ENCODE measurements around the gene RAB14. TPM values are rescaled to one million over a fixed set of nuclear protein-coding genes. Genes with fewer than 3 reads are reported as not detected.

RAB14 gene
- total RNA-seq (2021) (58.1 and 82.6 TPM in 2 replicates), Bru-seq, nascent RNA (percentile 96 among the genes with signal in this experiment), BruChase-seq, experiment 1, labeled RNA remaining after a 2-hour chase (percentile 97 among the genes with signal in this experiment), BruChase-seq, experiment 2, labeled RNA remaining after a 6-hour chase (percentile 98 among the genes with signal in this experiment)
- long read RNA-seq, full-length matches to known transcripts, result 189 of 215 reads
- long read RNA-seq, partial matches to known transcripts, result 9 of 215 reads
- long read RNA-seq, other reads (novel, unspliced or antisense), result 17 of 215 reads

DNA sequence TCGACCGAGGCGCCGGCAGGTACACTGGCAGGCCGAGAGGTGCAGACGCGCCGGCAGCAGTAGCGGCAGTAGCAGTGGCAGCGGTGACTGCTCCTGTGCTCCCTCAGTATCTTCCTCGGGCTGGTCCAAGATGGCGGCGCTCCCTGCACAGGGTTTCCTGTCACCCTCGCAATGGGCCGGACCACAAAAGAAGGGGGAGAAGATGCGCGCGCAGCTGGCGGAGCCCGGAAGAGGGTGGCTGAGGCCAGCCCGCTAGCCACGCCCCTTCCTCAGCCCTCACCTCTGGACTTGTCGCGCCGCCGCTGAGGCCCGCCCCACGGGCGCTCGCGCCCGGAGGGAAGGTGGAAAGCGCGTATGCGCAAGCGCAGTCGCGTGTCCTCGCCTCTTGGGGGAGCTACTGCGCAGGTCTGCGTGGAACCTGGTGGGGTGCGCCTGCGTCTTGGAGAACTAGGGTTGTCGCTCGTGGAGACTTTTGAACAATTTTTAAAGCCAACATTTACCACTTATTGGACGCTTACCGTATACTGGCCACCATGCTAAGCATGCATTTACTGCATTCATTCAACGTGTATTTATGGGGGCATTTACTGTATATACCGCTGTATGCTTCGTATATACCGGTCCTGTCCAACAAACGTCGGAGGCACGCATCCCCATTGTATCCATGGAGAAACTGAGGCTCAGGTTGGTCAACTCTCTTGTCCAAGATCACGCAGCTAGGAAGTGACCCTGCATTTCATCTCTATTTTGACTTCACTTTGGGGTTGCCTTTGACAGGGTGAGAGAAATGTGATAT, at the start of gene RAB14:
Gene RAB14, minus strand, starts transcription at position 132 of the 796 bp plus-strand sequence. CDS start 8,457 bp downstream, outside the sequence.
- POLR2A ChIA-PET (ENCODE audit: unreplicated experiment), result interaction anchor here (0.6 kb wide), 4 partner anchors 116 to 358 kb away, joined by 3 to 10 read pairs (median 4); no protein-coding TSS in a partner anchor
- peaks cover 28% of the 10 kb centered on the region for H3K4me1 ChIP-seq (replicated peaks; ENCODE audit: insufficient read depth)
- H3K27ac ChIP-seq, result peak within 1 kb of the TSS; percentile 67
- H3K36me3 ChIP-seq (ENCODE audit: low read depth), result no peaks in the 10 kb centered on the region
- no peaks in the 10 kb centered on the region for H3K9me2 ChIP-seq (ENCODE audit: insufficient read depth)
- H3K4me2 ChIP-seq, result peak within 1 kb of the TSS; percentile 88
- H3K27me3 ChIP-seq (ENCODE audit: insufficient read depth, low read depth), result no peaks in the 10 kb centered on the region
- CTCF ChIA-PET, result interaction anchor here (0.6 to 1.0 kb wide), 4 partner anchors 198 to 582 kb away, joined by 3 to 7 read pairs (median 4); no protein-coding TSS in a partner anchor
- peaks cover 51% of the 10 kb centered on the region for H3K79me2 ChIP-seq (ENCODE audit: low read depth)
- peak within 1 kb of the TSS; percentile 92 for H3K4me3 ChIP-seq
- peaks cover 39% of the 10 kb centered on the region for H4K20me1 ChIP-seq (ENCODE audit: insufficient read depth)
- H3K9me3 ChIP-seq (ENCODE audit: insufficient read depth, low read depth), result no peaks in the 10 kb centered on the region
- intact Hi-C loops (cut with micrococcal nuclease; ENCODE audit: unreplicated experiment), result loop anchor here (1.0 to 5.0 kb wide), 2 partner anchors 50 to 81 kb away; no protein-coding TSS in a partner anchor
- no peak for TF ChIP-seq EZH2 (IDR thresholded peaks at IDR 0.05; ENCODE audit: low read depth)
- TF ChIP-seq, protein P1, sequence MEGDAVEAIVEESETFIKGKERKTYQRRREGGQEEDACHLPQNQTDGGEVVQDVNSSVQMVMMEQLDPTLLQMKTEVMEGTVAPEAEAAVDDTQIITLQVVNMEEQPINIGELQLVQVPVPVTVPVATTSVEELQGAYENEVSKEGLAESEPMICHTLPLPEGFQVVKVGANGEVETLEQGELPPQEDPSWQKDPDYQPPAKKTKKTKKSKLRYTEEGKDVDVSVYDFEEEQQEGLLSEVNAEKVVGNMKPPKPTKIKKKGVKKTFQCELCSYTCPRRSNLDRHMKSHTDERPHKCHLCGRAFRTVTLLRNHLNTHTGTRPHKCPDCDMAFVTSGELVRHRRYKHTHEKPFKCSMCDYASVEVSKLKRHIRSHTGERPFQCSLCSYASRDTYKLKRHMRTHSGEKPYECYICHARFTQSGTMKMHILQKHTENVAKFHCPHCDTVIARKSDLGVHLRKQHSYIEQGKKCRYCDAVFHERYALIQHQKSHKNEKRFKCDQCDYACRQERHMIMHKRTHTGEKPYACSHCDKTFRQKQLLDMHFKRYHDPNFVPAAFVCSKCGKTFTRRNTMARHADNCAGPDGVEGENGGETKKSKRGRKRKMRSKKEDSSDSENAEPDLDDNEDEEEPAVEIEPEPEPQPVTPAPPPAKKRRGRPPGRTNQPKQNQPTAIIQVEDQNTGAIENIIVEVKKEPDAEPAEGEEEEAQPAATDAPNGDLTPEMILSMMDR (conservative IDR thresholded peaks at IDR 0.05), result peak; percentile 59
- no peaks in the 10 kb centered on the region; the same call in 1 of the 2 replicates for H3F3A ChIP-seq (ENCODE audit: insufficient read depth, low read depth)
- DNase-seq, result peak; percentile 90 to 100
- H2AFZ ChIP-seq, result peak within 1 kb of the TSS; percentile 99
- BruUV-seq (replicated peaks), result no TSS peak

DNA sequence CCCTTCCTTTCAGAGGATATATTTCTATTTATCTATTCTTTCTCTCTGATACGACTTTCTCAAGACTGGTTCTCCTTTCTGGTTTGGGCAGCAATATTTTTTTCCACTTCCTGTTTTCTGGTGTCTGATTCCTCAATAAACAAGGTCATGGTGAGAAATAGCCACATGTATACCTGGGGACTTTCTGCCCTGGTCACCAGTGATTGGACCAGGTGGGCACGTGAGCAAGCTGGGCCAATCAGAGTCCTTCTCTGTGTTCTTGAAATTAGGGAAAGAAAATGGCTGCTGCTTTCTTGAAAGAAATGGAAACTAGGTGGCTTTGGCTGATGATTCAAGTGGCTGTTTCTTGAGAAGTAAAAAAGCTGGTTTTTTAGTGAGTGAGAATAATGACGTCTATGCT, 47.9 kb upstream of the RAB14 start:
- Histone ChIP-seq H3K27ac (no peak overlapping the region), H3K4me3 (no peak overlapping the region), H3K9me3 (ENCODE audit: insufficient read depth, low read depth) (no peaks in the 10 kb centered on the region), H4K20me1 (ENCODE audit: insufficient read depth) (no peaks in the 10 kb centered on the region), H3F3A (ENCODE audit: insufficient read depth, low read depth) (no peaks in the 10 kb centered on the region), H3K79me2 (ENCODE audit: low read depth) (no peaks in the 10 kb centered on the region), H3K9me2 (ENCODE audit: insufficient read depth) (no peaks in the 10 kb centered on the region), H3K4me2 (no peak overlapping the region), H3K27me3 (ENCODE audit: insufficient read depth, low read depth) (no peaks in the 10 kb centered on the region), H2AFZ (no peak overlapping the region), H3K36me3 (ENCODE audit: low read depth) (no peaks in the 10 kb centered on the region), H3K4me1 (replicated peaks; ENCODE audit: insufficient read depth) (no peaks in the 10 kb centered on the region)
- BruUV-seq (replicated peaks), result no TSS peak
- intact Hi-C loops (cut with micrococcal nuclease; ENCODE audit: unreplicated experiment), result no loop called here
- TF ChIP-seq, protein P1 (conservative IDR thresholded peaks at IDR 0.05), result no peak
- TF ChIP-seq EZH2 (IDR thresholded peaks at IDR 0.05; ENCODE audit: low read depth), result no peak
- CTCF ChIA-PET, result no interaction called here
- no peak for DNase-seq
- POLR2A ChIA-PET (ENCODE audit: unreplicated experiment), result no interaction called here

DNA sequence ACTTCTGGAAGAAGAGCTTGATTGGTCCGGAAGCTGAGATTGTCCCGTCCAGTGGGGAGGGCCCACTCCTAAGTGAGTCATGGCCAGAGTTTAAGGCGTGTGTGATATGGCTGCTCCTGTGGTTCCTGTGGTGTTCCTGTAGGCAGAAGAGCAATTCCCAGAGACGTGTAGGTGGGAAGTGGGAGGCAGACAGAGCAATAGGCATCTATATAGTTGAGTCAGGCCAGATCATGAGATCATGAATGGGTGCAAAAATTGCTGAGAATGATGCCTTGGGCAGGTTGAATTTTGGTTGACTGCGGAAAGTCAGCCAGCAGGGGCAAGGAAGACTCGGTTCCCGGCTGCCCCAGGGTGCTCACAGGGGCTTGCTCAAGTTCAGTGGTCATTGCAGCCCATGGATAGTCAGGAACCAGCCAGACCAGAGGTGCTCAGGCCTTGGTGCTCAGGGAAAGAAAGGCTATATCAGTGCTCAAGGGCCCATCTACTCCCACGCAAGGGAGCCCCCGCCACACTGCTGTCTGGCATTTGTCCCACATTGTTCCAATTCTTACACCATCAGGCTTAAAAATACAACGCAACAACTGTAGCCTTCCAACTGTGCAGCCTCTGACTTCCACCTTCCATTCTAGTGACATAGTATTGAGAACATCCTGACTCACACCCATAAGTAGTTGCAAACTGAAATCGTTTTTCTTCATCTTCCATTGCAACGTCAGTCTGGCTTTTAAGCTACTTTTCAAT, 45.3 kb upstream of the RAB14 start:
- H3K9me2 ChIP-seq (ENCODE audit: insufficient read depth), result no peaks in the 10 kb centered on the region
- CTCF ChIA-PET, result no interaction called here
- H3K27me3 ChIP-seq (ENCODE audit: insufficient read depth, low read depth), result no peaks in the 10 kb centered on the region
- H3K4me1 ChIP-seq (replicated peaks; ENCODE audit: insufficient read depth), result no peaks in the 10 kb centered on the region
- H3K4me2 ChIP-seq, result no peak overlapping the region
- H3K9me3 ChIP-seq (ENCODE audit: insufficient read depth, low read depth), result no peaks in the 10 kb centered on the region
- H2AFZ ChIP-seq, result no peak overlapping the region
- DNase-seq, result no peak
- H4K20me1 ChIP-seq (ENCODE audit: insufficient read depth), result no peaks in the 10 kb centered on the region
- H3K36me3 ChIP-seq (ENCODE audit: low read depth), result no peaks in the 10 kb centered on the region
- POLR2A ChIA-PET (ENCODE audit: unreplicated experiment), result no interaction called here
- BruUV-seq (replicated peaks), result no TSS peak
- H3K4me3 ChIP-seq, result no peak overlapping the region
- TF ChIP-seq, protein P1 (conservative IDR thresholded peaks at IDR 0.05), result no peak
- no peak for TF ChIP-seq EZH2 (IDR thresholded peaks at IDR 0.05; ENCODE audit: low read depth)
- no peak overlapping the region for H3K27ac ChIP-seq
- H3K79me2 ChIP-seq (ENCODE audit: low read depth), result no peaks in the 10 kb centered on the region
- intact Hi-C loops (cut with micrococcal nuclease; ENCODE audit: unreplicated experiment), result no loop called here
- no peaks in the 10 kb centered on the region for H3F3A ChIP-seq (ENCODE audit: insufficient read depth, low read depth)
